GM12878 (cell line): Measurements from ENCODE around the gene PLGRKT. TPM values are rescaled to one million over a fixed set of nuclear protein-coding genes. Genes with fewer than 3 reads are reported as not detected.

Experiments used
- ATAC-seq: fragments of 200-7000 bp; cut with Tn5 transposase; 3 replicates; pipeline ENCODE4 v1.9.1; 2020; ENCODE audit warnings: mild to moderate bottlenecking, moderate library complexity
- BruUV-seq: library from RNA; stranded (reverse); fragments of 400-500 nt; replicated peaks from 2 replicates; lab custom pipeline; 2021; lab: Mats Ljungman, UMichigan
- CTCF ChIA-PET: fragments of 300-600 bp; sonication (Branson Sonifier 250); formaldehyde crosslinking; extraction: SDS; loops from one replicate; lab custom pipeline; 2021; ENCODE audit warnings: inconsistent platforms; lab: Yijun Ruan, JAX
- POLR2A ChIA-PET: fragments of 350-600 bp; formaldehyde crosslinking; extraction: SDS; loops from one replicate; lab custom pipeline; 2021; ENCODE audit warnings: inconsistent platforms; lab: Charles Lee
- RAD21 ChIA-PET: fragments of 300-600 bp; sonication (Branson Sonifier 250); formaldehyde crosslinking; loops from one replicate; lab custom pipeline; 2023; ENCODE audit warnings: antibody characterized with exemption; ENCODE audit not compliant: unreplicated experiment; lab: Charles Lee
- SMC1A ChIA-PET: fragments of 300-600 bp; sonication (Branson Sonifier 250); formaldehyde crosslinking; loops from one replicate; lab custom pipeline; 2023; ENCODE audit not compliant: unreplicated experiment, uncharacterized antibody; lab: Charles Lee
- DNase-seq: peaks from one replicate; pipeline ENCODE4 v3.0.0-alpha.2; 2011; ENCODE audit warnings: low read depth, low spot score
- FAIRE-seq: peaks from 3 replicates; lab custom pipeline; 2011; peaks lifted over from hg19 to GRCh38; lab: Jason Lieb, UNC
- H2AFZ ChIP-seq: 2 replicates; pipeline ENCODE4 v1.6.0; 2011; ENCODE audit warnings: low read depth, low read length, control low read depth; ENCODE audit not compliant: control insufficient read depth
- H3K27ac ChIP-seq: 2 replicates; pipeline ENCODE4 v1.5.1; 2011; ENCODE audit warnings: control low read depth; ENCODE audit not compliant: control insufficient read depth, insufficient read depth
- H3K27me3 ChIP-seq, 2 experiments: replicated peaks in 1 of 2; 2 replicates each; pipeline versions ENCODE4 v1.6.0 to v1.6.1; 2011; ENCODE audit warnings: low read length in 1 of 2; ENCODE audit not compliant: control insufficient read depth in 2 of 2, insufficient read depth in 2 of 2
- H3K36me3 ChIP-seq, 2 experiments: 2 replicates each; pipeline ENCODE4 v1.5.1; 2011; ENCODE audit warnings: low read length in 1 of 2; ENCODE audit not compliant: control insufficient read depth in 2 of 2, insufficient read depth in 2 of 2
- H3K4me1 ChIP-seq: 2 replicates; pipeline ENCODE4 v1.6.1; 2011; ENCODE audit warnings: mild to moderate bottlenecking, low read length, moderate library complexity, mixed read lengths; ENCODE audit not compliant: control insufficient read depth, insufficient read depth
- H3K4me2 ChIP-seq: 2 replicates; pipeline ENCODE4 v1.6.0; 2011; ENCODE audit warnings: control low read depth; ENCODE audit not compliant: control insufficient read depth, insufficient read depth
- H3K4me3 ChIP-seq: fragments of 200-600 bp; sonication (generic); 2 replicates; pipeline ENCODE4 v1.5.1; 2016
- H3K79me2 ChIP-seq: 2 replicates; pipeline ENCODE4 v1.6.0; 2011; ENCODE audit warnings: low read length; ENCODE audit not compliant: control insufficient read depth, insufficient read depth
- H3K9ac ChIP-seq: 2 replicates; pipeline ENCODE4 v1.8.0; 2011; ENCODE audit warnings: low read length, control low read depth, mixed read lengths; ENCODE audit not compliant: control insufficient read depth, insufficient read depth
- H3K9me3 ChIP-seq: replicated peaks from 3 replicates; pipeline ENCODE4 v1.5.1; 2011; ENCODE audit warnings: mild to moderate bottlenecking, low read length; ENCODE audit not compliant: control insufficient read depth, insufficient read depth
- H4K20me1 ChIP-seq: 2 replicates; pipeline ENCODE4 v1.6.0; 2011; ENCODE audit not compliant: control insufficient read depth, insufficient read depth
- CBX5 ChIP-seq: sonication (generic); IDR thresholded peaks from 2 replicates; pipeline ENCODE4 v1.6.1; 2016; ENCODE audit warnings: low read depth, moderate library complexity, mild to moderate bottlenecking, inconsistent platforms
- DPF2 ChIP-seq: fragments of 450-650 bp; IDR thresholded peaks from 2 replicates; pipeline ENCODE4 v1.6.1; 2017; ENCODE audit warnings: mild to moderate bottlenecking
- IKZF2 ChIP-seq, 2 experiments: fragments of 450-650 bp; IDR thresholded peaks; 2 replicates each; pipeline ENCODE4 v1.6.1; 2017; ENCODE audit warnings: mild to moderate bottlenecking in 2 of 2, moderate library complexity in 2 of 2
- NFYB ChIP-seq: IDR thresholded peaks from 2 replicates; pipeline ENCODE4 v1.6.1; 2011; ENCODE audit warnings: low read depth, mild to moderate bottlenecking, low read length, improper control_type of control experiment, moderate library complexity; ENCODE audit not compliant: insufficient read depth
- PKNOX1 ChIP-seq: fragments of 450-650 bp; IDR thresholded peaks from 2 replicates; pipeline ENCODE4 v1.6.1; 2016; ENCODE audit warnings: mild to moderate bottlenecking
- POLR2A ChIP-seq: IDR thresholded peaks from 2 replicates; pipeline ENCODE4 v1.6.1; 2011; ENCODE audit warnings: low read depth, mild to moderate bottlenecking, low read length
- SIX5 ChIP-seq: IDR thresholded peaks from 2 replicates; pipeline ENCODE4 v1.6.1; 2011; ENCODE audit warnings: mild to moderate bottlenecking, low read depth, low read length, moderate library complexity; ENCODE audit not compliant: severe bottlenecking
- SPI1 ChIP-seq: IDR thresholded peaks from 2 replicates; pipeline ENCODE4 v1.6.1; 2011; ENCODE audit warnings: low read depth, mild to moderate bottlenecking, low read length, moderate library complexity, borderline replicate concordance; ENCODE audit not compliant: insufficient read depth
- TAF1 ChIP-seq: IDR thresholded peaks from 2 replicates; pipeline ENCODE4 v1.6.1; 2011; ENCODE audit warnings: mild to moderate bottlenecking, low read depth, low read length, borderline replicate concordance
- ZBTB11 ChIP-seq: fragments of 450-650 bp; formaldehyde crosslinking; IDR thresholded peaks from 2 replicates; pipeline ENCODE4 v1.5.0; 2022; ENCODE audit warnings: mild to moderate bottlenecking, missing genetic modification characterization
- WGBS: methylation state at CpG from one replicate; pipeline ENCODE4 v1.1.6; 2016; ENCODE audit warnings: low lambda C conversion rate; ENCODE audit not compliant: insufficient replicate concordance, insufficient coverage; ENCODE audit errors: missing lambda C conversion rate; 5-methylcytosine and 5-hydroxymethylcytosine counted together
- in situ Hi-C: fragments of 300-500 bp; cut with MboI; formaldehyde crosslinking; loops from 9 replicates; pipeline ENCODE4 v1.14.3; 2018; ENCODE audit warnings: mixed read lengths
- intact Hi-C: fragments of 100-400 bp; cut with micrococcal nuclease; formaldehyde crosslinking; loops from one replicate; pipeline ENCODE4 v1.14.2; 2022; ENCODE audit not compliant: unreplicated experiment
- polyA plus RNA-seq, 11 experiments: library from polyadenylated mRNA; depleted of rRNA in 4 of 11; unstranded in 6 of 11; stranded (reverse) in 5 of 11; fragments of >200 nt; fragmentation: Nextera tagmentation in 4 of 11; fragmentation: Illumina TruSeq in 1 of 11; extraction: Ambion mirVana in 4 of 11; extraction: Trizol in 1 of 11; gene quantifications; 1 replicate in 1 of 11; 2 replicates in 10 of 11; pipeline versions ENCODE4 v1.2.1 to v1.2.3, GENCODE V29; 2011 to 2016; ENCODE audit warnings: inconsistent platforms in 2 of 11, missing spikeins in 2 of 11, low read depth in 1 of 11
- total RNA-seq, 4 experiments: library from RNA; depleted of rRNA in 3 of 4; stranded (reverse); fragments of >200 nt in 3 of 4; fragmentation: Illumina TruSeq in 1 of 4; extraction: Trizol in 1 of 4; gene quantifications; 2 replicates each; pipeline versions ENCODE4 v1.2.1 to v1.2.3, GENCODE V29; 2013 to 2021
- TF ChIP-seq, protein P1 (sequence below): fragments of 450-650 bp; IDR thresholded peaks from 2 replicates; pipeline ENCODE4 v1.6.1; 2018; ENCODE audit warnings: borderline replicate concordance, mild to moderate bottlenecking; ENCODE audit not compliant: partially characterized antibody

PLGRKT gene
- total and polyA plus RNA-seq, 10 of the 15 experiments (the other 5 are each of a cell fraction or from before 2014, with no cell fraction given) = 25.2 to 72.3 (median 38.4) TPM

DNA sequence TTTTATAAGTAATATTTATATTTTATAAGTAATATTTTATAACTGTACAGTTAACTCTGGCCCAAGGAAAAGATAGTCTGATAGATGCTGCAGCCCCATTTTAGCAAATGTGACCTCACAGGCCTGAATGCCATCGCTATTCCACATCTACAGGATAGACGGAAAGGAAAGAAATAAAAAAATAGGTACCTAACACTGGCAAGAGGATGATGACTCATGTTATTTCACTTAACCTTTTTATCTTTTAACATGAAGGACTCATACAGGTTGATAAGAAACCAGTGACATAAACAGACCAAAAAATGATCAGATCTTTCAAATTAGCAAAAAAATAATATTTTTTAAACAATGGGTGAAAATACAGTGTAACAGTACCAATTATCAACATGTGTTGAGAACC lies 15.3 kb upstream of the PLGRKT start:
- H3K36me3 ChIP-seq = peaks cover 0 to 3% of the 10 kb centered on the region in 2 experiments; a peak in 1 of 4 replicates
- H3K9me3 ChIP-seq = no peaks in the 10 kb centered on the region; the same call in 2 of the 3 replicates
- TF ChIP-seq NFYB (no peak), SPI1 (no peak), DPF2 (no peak), IKZF2 (IDR thresholded peaks at IDR 0.05) (no peak), PKNOX1 (no peak), SIX5 (no peak), CBX5 (no peak), TAF1 (no peak), ZBTB11 (no peak), POLR2A (no peak)
- TF ChIP-seq, protein P1, sequence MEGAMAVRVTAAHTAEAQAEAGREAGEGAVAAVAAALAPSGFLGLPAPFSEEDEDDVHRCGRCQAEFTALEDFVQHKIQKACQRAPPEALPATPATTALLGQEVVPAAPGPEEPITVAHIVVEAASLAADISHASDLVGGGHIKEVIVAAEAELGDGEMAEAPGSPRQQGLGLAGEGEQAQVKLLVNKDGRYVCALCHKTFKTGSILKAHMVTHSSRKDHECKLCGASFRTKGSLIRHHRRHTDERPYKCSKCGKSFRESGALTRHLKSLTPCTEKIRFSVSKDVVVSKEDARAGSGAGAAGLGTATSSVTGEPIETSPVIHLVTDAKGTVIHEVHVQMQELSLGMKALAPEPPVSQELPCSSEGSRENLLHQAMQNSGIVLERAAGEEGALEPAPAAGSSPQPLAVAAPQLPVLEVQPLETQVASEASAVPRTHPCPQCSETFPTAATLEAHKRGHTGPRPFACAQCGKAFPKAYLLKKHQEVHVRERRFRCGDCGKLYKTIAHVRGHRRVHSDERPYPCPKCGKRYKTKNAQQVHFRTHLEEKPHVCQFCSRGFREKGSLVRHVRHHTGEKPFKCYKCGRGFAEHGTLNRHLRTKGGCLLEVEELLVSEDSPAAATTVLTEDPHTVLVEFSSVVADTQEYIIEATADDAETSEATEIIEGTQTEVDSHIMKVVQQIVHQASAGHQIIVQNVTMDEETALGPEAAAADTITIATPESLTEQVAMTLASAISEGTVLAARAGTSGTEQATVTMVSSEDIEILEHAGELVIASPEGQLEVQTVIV = no peak
- peaks cover 83% of the 10 kb centered on the region for H3K79me2 ChIP-seq
- ChIA-PET POLR2A (interaction anchor here (1.1 to 1.5 kb wide), 4 partner anchors 65 to 136 kb away, joined by 3 to 11 read pairs (median 4); no protein-coding TSS in a partner anchor), RAD21 (interaction anchor here (1.0 to 2.6 kb wide), 5 partner anchors 59 to 134 kb away, joined by 3 to 16 read pairs (median 11); no protein-coding TSS in a partner anchor), CTCF (interaction anchor here (0.6 to 1.8 kb wide), 3 partner anchors 81 to 143 kb away, joined by 3 to 6 read pairs (median 3); no protein-coding TSS in a partner anchor), SMC1A (interaction anchor here (0.9 to 2.6 kb wide), 7 partner anchors 10 to 134 kb away, joined by 3 to 31 read pairs (median 5); no protein-coding TSS in a partner anchor)
- H3K27me3 ChIP-seq = no peaks in the 10 kb centered on the region
- in situ Hi-C loops (no loop called here), intact Hi-C loops (loop anchor here (2.0 to 10.0 kb wide), 3 partner anchors 66 to 382 kb away; partner anchors contain the start of gene ERMP1)
- BruUV-seq = no TSS peak
- peaks cover 32% of the 10 kb centered on the region for H3K4me1 ChIP-seq
- H2AFZ ChIP-seq = no peak overlapping the region
- 0% methylated on average over 2 of the region's 2 CpGs for WGBS
- H4K20me1 ChIP-seq = no peaks in the 10 kb centered on the region
- H3K4me2 ChIP-seq = peak overlapping the region; percentile 45
- FAIRE-seq (no peak), ATAC-seq (no peak), DNase-seq (no peak)
- peak overlapping the region; percentile 84 for H3K27ac ChIP-seq
- peak overlapping the region; percentile 54; the same call in 1 of the 2 replicates for H3K4me3 ChIP-seq
- H3K9ac ChIP-seq = peak overlapping the region; percentile 51
